Neuronal stem cell (in vitro differentiated cells): ENCODE results near the gene NCLN.
A peak's percentile ranks its signal among the peaks of the same experiment; 100 is the strongest.
"Not testable (repeated sequence)": the region's sequence is repeated elsewhere in the genome, so short reads cannot be mapped to it uniquely, and the experiment has no call there.

Experiments used
- DNase-seq: peaks from one replicate; pipeline ENCODE4 v3.0.0-alpha.2; 2013; ENCODE audit warnings: low spot score
- H2AFZ ChIP-seq: one replicate; pipeline ENCODE4 v1.6.1; 2013; ENCODE audit warnings: mild to moderate bottlenecking, low read length, inconsistent platforms
- H2AK5ac ChIP-seq: 2 replicates; pipeline ENCODE4 v1.6.1; 2013; ENCODE audit warnings: low read depth, mild to moderate bottlenecking, inconsistent platforms, low read length, moderate library complexity, mixed read lengths
- H2BK120ac ChIP-seq: 2 replicates; pipeline ENCODE4 v1.6.1; 2013; ENCODE audit warnings: low read depth, mild to moderate bottlenecking, inconsistent platforms, low read length, moderate library complexity, mixed read lengths
- H2BK12ac ChIP-seq: one replicate; pipeline ENCODE4 v1.6.1; 2013; ENCODE audit warnings: low read length, inconsistent platforms
- H2BK15ac ChIP-seq: 2 replicates; pipeline ENCODE4 v1.6.1; 2013; ENCODE audit warnings: mild to moderate bottlenecking, low read length, inconsistent platforms, mixed read lengths
- H2BK5ac ChIP-seq: one replicate; pipeline ENCODE4 v1.6.1; 2013; ENCODE audit warnings: inconsistent platforms, mild to moderate bottlenecking, low read length, moderate library complexity
- H3K14ac ChIP-seq: one replicate; pipeline ENCODE4 v1.6.1; 2013; ENCODE audit warnings: low read length, inconsistent platforms
- H3K18ac ChIP-seq: 2 replicates; pipeline ENCODE4 v1.6.1; 2013; ENCODE audit warnings: low read length, inconsistent platforms
- H3K23ac ChIP-seq: 2 replicates; pipeline ENCODE4 v1.6.1; 2013; ENCODE audit warnings: low read depth, mild to moderate bottlenecking, mixed read lengths, low read length, inconsistent platforms; ENCODE audit not compliant: poor library complexity
- H3K27ac ChIP-seq: replicated peaks from 3 replicates; pipeline ENCODE4 v1.5.1; 2013; ENCODE audit warnings: low read length, inconsistent platforms
- H3K27me3 ChIP-seq, 3 experiments: 2 replicates each; pipeline ENCODE4 v1.6.1; 2013; ENCODE audit warnings: low read length in 3 of 3, mild to moderate bottlenecking in 2 of 3, inconsistent platforms in 1 of 3, low read depth in 1 of 3, mixed read lengths in 1 of 3, moderate library complexity in 1 of 3; ENCODE audit not compliant: control insufficient read depth in 3 of 3, insufficient read depth in 3 of 3
- H3K36me3 ChIP-seq, 2 donors: replicated peaks in 1 of 2; 2 replicates each; pipeline ENCODE4 v1.6.1; 2013; ENCODE audit warnings: low read length in 2 of 2; ENCODE audit not compliant: control insufficient read depth in 2 of 2, insufficient read depth in 2 of 2
- H3K4ac ChIP-seq: 2 replicates; pipeline ENCODE4 v1.6.1; 2013; ENCODE audit warnings: inconsistent platforms, mild to moderate bottlenecking, low read length, moderate library complexity
- H3K4me1 ChIP-seq, 2 donors: 1 replicate in 1 of 2; 2 replicates in 1 of 2; pipeline ENCODE4 v1.6.1; 2013; ENCODE audit warnings: low read length in 2 of 2, low read depth in 1 of 2; ENCODE audit not compliant: control insufficient read depth in 2 of 2, insufficient read depth in 1 of 2
- H3K4me2 ChIP-seq: one replicate; pipeline ENCODE4 v1.6.1; 2013; ENCODE audit warnings: mild to moderate bottlenecking, low read length, inconsistent platforms; ENCODE audit not compliant: insufficient read depth, poor library complexity, severe bottlenecking
- H3K4me3 ChIP-seq, 2 donors: 2 replicates each; pipeline ENCODE4 v1.5.1; 2013; ENCODE audit warnings: low read length in 2 of 2, mild to moderate bottlenecking in 2 of 2, inconsistent platforms in 1 of 2, moderate library complexity in 1 of 2
- H3K79me1 ChIP-seq: one replicate; pipeline ENCODE4 v1.6.1; 2013; ENCODE audit warnings: low read depth, mild to moderate bottlenecking, inconsistent platforms, low read length, moderate library complexity
- H3K9ac ChIP-seq: one replicate; pipeline ENCODE4 v1.6.1; 2013; ENCODE audit warnings: mild to moderate bottlenecking, low read depth, low read length, inconsistent platforms; ENCODE audit not compliant: poor library complexity
- H3K9me3 ChIP-seq, 2 donors: replicated peaks in 1 of 2; 2 replicates each; pipeline versions ENCODE3 to v1.6.1; 2013; ENCODE audit warnings: low read length in 2 of 2, mild to moderate bottlenecking in 2 of 2, inconsistent platforms in 1 of 2, low read depth in 1 of 2, mixed read lengths in 1 of 2, moderate library complexity in 1 of 2; ENCODE audit not compliant: control insufficient read depth in 2 of 2, insufficient read depth in 1 of 2
- H4K8ac ChIP-seq: one replicate; pipeline ENCODE4 v1.6.1; 2013; ENCODE audit warnings: low read depth, mild to moderate bottlenecking, inconsistent platforms, low read length, moderate library complexity
- H4K91ac ChIP-seq: one replicate; pipeline ENCODE4 v1.6.1; 2013; ENCODE audit warnings: low read length, low read depth, mild to moderate bottlenecking, inconsistent platforms; ENCODE audit not compliant: poor library complexity
- WGBS, 2 donors: extraction: QIAGEN DNeasy Blood & Tissue Kit; methylation state at CpG; one replicate each; pipeline ENCODE4 v1.1.7; 2013; ENCODE audit warnings: missing lambda C conversion rate in 2 of 2, mixed read lengths in 1 of 2; ENCODE audit not compliant: insufficient read length in 2 of 2, insufficient replicate concordance in 1 of 2; ENCODE audit errors: extremely low coverage in 2 of 2; 5-methylcytosine and 5-hydroxymethylcytosine counted together

Gene NCLN

DNA sequence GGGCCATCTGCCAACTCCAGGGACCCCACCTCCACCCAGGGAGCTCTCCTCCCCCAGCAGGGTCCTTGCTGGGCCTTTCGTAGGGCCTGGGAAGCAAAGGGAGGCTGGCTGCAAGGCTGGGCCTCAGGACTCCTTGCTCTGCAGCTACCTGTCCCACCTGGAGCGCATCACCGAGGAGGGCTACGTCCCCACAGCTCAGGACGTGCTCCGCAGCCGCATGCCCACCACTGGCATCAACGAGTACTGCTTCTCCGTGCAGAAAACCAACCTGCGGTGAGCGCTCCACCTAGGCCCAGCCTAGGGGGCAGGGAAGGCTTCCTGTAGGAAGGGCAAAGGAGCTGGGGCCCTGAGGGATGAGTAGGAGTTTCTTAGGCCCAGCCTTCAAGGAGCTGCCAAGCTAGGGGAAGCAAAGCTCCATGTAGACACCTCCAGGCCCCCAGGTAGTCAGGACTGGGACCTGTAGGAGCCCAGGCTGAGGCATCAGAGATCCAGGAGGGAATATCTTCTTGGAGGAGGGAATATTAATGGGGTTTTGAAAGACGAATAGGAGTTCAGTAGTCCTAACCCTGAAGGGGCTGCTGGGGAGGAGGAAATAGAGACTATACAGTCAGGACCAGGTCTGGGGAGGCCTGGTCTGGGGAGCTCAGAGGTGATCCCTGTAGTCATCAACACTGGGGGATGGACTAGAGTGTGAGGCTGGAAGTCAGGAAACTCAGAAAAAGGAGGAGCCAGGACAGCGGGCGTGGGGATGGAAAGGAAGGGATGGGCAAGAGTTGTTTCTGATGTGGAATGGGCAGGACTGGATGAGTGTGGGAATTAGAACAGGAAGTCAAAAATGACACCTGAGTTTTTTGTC lies 33.9 kb upstream of the NCLN start:
- peaks cover 0 to 5% of the 10 kb centered on the region in 2 donors for H3K9me3 ChIP-seq
- WGBS, 2 donors: no CpG with 5 or more reads among the region's 14 CpGs

GRCh38 chr19:3152419-3152780 lies 33.3 kb upstream of the NCLN start:
- Histone ChIP-seq H2AK5ac (no peak overlapping the region), H3K27me3 (peaks cover 0 to under 1% (median 0%) of the 10 kb centered on the region in 3 experiments), H2BK5ac (no peak overlapping the region), H2BK120ac (no peak overlapping the region), H3K36me3 (no peaks in the 10 kb centered on the region), H3K4ac (no peak overlapping the region), H3K4me2 (no peak overlapping the region), H3K4me3 (no peak overlapping the region), H3K9ac (no peak overlapping the region), H4K8ac (no peak overlapping the region), H3K9me3 (peaks cover 0 to 5% of the 10 kb centered on the region in 2 donors), H4K91ac (no peak overlapping the region), H3K4me1 (peaks cover 0 to 6% of the 10 kb centered on the region in 2 donors), H2BK12ac (no peak overlapping the region), H3K18ac (no peak overlapping the region), H3K23ac (no peak overlapping the region), H3K27ac (no peak overlapping the region), H3K14ac (no peak overlapping the region), H2BK15ac (no peak overlapping the region), H2AFZ (no peak overlapping the region), H3K79me1 (peaks cover 4% of the 10 kb centered on the region)
- WGBS, 2 donors: no CpG with 5 or more reads among the region's 3 CpGs
- DNase-seq: no peak

More for the DNA sequence above, 33.9 kb upstream of the NCLN start:
- H2AK5ac ChIP-seq: no peak overlapping the region
- peak overlapping the region; percentile 39 for H3K18ac ChIP-seq
- peak overlapping the region; percentile 1 for H3K14ac ChIP-seq
- no peak overlapping the region for H3K23ac ChIP-seq
- no peaks in the 10 kb centered on the region for H3K27me3 ChIP-seq
- no peak overlapping the region for H3K4ac ChIP-seq
- no peak overlapping the region for H3K4me3 ChIP-seq
- peaks cover 0 to 6% of the 10 kb centered on the region in 2 donors for H3K4me1 ChIP-seq
- H4K8ac ChIP-seq: no peak overlapping the region
- H4K91ac ChIP-seq: no peak overlapping the region
- no peak for DNase-seq
- H2AFZ ChIP-seq: peak overlapping the region; percentile 15
- H3K27ac ChIP-seq: no peak overlapping the region
- H3K36me3 ChIP-seq: no peaks in the 10 kb centered on the region
- H2BK5ac ChIP-seq: no peak overlapping the region
- H2BK15ac ChIP-seq: no peak overlapping the region
- no peak overlapping the region for H2BK120ac ChIP-seq
- H3K9ac ChIP-seq: no peak overlapping the region
- H3K4me2 ChIP-seq: no peak overlapping the region
- no peak overlapping the region for H2BK12ac ChIP-seq
- H3K79me1 ChIP-seq: peaks cover 4% of the 10 kb centered on the region

- no peak overlapping the region for H2AFZ ChIP-seq
Observed at GRCh38 chr19:3153286-3154230, 32.2 kb upstream of the NCLN start.

GRCh38 chr19:3154447-3154846 lies 31.3 kb upstream of the NCLN start:
- H3K18ac ChIP-seq, H2AK5ac ChIP-seq: not testable (repeated sequence)

More at GRCh38 chr19:3153286-3154230, 32.2 kb upstream of the NCLN start:
- no peak overlapping the region for H3K27ac ChIP-seq
- no peak overlapping the region for H3K4me3 ChIP-seq
- H3K9me3 ChIP-seq: peaks cover 0 to 5% of the 10 kb centered on the region in 2 donors
- H3K79me1 ChIP-seq: peaks cover 4% of the 10 kb centered on the region
- H2BK12ac ChIP-seq: no peak overlapping the region
- H3K14ac ChIP-seq: no peak overlapping the region
- H2BK15ac ChIP-seq: no peak overlapping the region
- H3K4me2 ChIP-seq: no peak overlapping the region
- peaks cover 0 to 6% of the 10 kb centered on the region in 2 donors for H3K4me1 ChIP-seq
- no peak overlapping the region for H3K23ac ChIP-seq
- no peak overlapping the region for H4K8ac ChIP-seq
- no peak overlapping the region for H3K4ac ChIP-seq
- no peaks in the 10 kb centered on the region for H3K36me3 ChIP-seq
- H3K18ac ChIP-seq: no peak overlapping the region
- no peak overlapping the region for H3K9ac ChIP-seq
- H4K91ac ChIP-seq: no peak overlapping the region
- H2BK120ac ChIP-seq: no peak overlapping the region
- H2BK5ac ChIP-seq: no peak overlapping the region
- H2AK5ac ChIP-seq: no peak overlapping the region
- H3K27me3 ChIP-seq: peaks cover 0 to 2% (median 0%) of the 10 kb centered on the region in 3 experiments
- WGBS, 2 donors: 100% methylated on average over 1 to 2 of the region's 3 CpGs
- DNase-seq: no peak

More at GRCh38 chr19:3154447-3154846, 31.3 kb upstream of the NCLN start:
- not testable (repeated sequence) for H4K91ac ChIP-seq, H3K14ac ChIP-seq, H3K27ac ChIP-seq, H2BK5ac ChIP-seq, H3K27me3 ChIP-seq, H3K4me1 ChIP-seq, H3K79me1 ChIP-seq, H3K4me3 ChIP-seq, H2AFZ ChIP-seq, H2BK120ac ChIP-seq, H2BK15ac ChIP-seq, H3K23ac ChIP-seq, H4K8ac ChIP-seq, H3K36me3 ChIP-seq, H3K9me3 ChIP-seq, H3K4me2 ChIP-seq, H3K9ac ChIP-seq, DNase-seq, H3K4ac ChIP-seq, H2BK12ac ChIP-seq
- 100% methylated on average over 1 to 3 of the region's 3 CpGs for WGBS, 2 donors
